BLaER1 (cell line): ENCODE measurements around the gene MAP3K5.

Experiments used
- H3K27ac ChIP-seq: shearing (Covaris generic); formaldehyde crosslinking; 2 replicates; pipeline ENCODE4 v1.8.1; 2022
- H3K27me3 ChIP-seq: shearing (Covaris generic); formaldehyde crosslinking; 2 replicates; pipeline ENCODE4 v1.8.1; 2022
- H3K36me3 ChIP-seq: shearing (Covaris generic); formaldehyde crosslinking; 2 replicates; pipeline ENCODE4 v1.8.1; 2022
- H3K4me1 ChIP-seq: shearing (Covaris generic); formaldehyde crosslinking; 2 replicates; pipeline ENCODE4 v1.8.1; 2022
- H3K4me2 ChIP-seq: shearing (Covaris generic); formaldehyde crosslinking; 2 replicates; pipeline ENCODE4 v1.8.1; 2022
- H3K4me3 ChIP-seq: shearing (Covaris generic); formaldehyde crosslinking; 2 replicates; pipeline ENCODE4 v1.8.1; 2022
- H3K9ac ChIP-seq: shearing (Covaris generic); formaldehyde crosslinking; 2 replicates; pipeline ENCODE4 v1.8.1; 2022
- H3K9me3 ChIP-seq: shearing (Covaris generic); formaldehyde crosslinking; 2 replicates; pipeline ENCODE4 v1.8.1; 2022
- H4K20me1 ChIP-seq: shearing (Covaris generic); formaldehyde crosslinking; 2 replicates; pipeline ENCODE4 v1.8.1; 2022
- Cebpa-rat ChIP-seq: shearing (Covaris generic); IDR thresholded peaks from 2 replicates; pipeline ENCODE4 v1.8.1; 2022

The MAP3K5 gene

DNA sequence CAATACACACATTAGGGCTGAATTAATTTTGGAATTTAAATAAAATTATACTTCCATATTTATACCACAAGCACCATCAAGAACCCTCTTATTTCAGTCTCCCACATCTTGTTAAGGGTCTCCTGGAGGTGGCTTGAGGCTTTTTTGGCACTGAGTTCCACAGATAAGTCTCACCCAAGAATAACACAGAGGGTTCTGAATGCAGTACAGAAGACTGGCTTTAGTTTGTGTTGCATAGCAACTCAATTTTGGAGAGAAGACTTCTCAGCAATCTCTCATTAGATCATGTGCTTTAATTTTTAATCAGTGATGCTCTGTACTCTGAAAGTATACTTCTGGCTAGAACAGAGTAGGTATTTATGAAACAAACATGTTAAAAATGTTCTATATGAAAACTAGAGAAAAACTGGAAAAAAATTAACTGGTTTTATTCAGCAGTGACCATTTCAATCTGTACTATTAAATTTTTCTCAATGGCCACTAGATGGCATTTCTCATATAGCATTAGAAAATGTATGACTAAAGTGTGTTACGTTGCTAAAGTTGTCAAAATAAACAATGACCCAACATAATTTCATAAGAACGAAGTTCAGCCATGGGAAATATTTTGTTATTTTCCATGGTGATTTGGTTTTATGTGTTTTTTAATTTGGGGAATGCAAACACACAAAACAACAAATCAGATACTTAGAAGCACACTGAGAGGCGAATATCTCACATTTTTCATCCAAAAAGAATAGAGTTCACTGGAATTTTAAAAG is 209.4 kb downstream of the MAP3K5 start:
- no peak overlapping the region for H3K27ac ChIP-seq

DNA sequence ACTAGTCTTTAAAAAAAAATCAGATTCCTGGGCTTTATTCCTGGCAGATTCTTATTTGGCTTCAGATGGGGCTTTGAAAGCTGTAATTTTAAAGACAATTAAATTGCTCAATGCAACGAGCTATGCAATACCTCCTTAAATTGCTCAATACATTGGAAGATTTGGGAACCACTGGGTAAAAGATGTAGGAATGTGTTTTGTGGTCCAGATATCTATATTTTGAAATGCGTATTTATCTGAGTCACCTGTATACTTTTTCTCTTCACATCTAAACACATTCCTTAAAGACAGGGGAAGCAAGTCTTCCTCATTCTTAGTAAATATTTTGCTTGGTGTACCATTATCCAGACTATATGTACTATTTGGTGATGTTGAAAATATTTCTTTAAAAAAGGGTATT is 212.5 kb downstream of the MAP3K5 start:
- Histone ChIP-seq H3K9me3 (no peaks in the 10 kb centered on the region), H3K9ac (no peak overlapping the region), H3K27ac (no peak overlapping the region), H3K4me2 (no peak overlapping the region), H3K4me1 (no peaks in the 10 kb centered on the region), H4K20me1 (no peaks in the 10 kb centered on the region), H3K4me3 (no peak overlapping the region), H3K36me3 (peaks cover 28% of the 10 kb centered on the region), H3K27me3 (no peaks in the 10 kb centered on the region)
- no peak for TF ChIP-seq Cebpa-rat

More for the DNA sequence above, 209.4 kb downstream of the MAP3K5 start:
- no peak for TF ChIP-seq Cebpa-rat
- Histone ChIP-seq H3K9me3 (no peaks in the 10 kb centered on the region), H3K4me1 (no peaks in the 10 kb centered on the region), H4K20me1 (no peaks in the 10 kb centered on the region), H3K27me3 (no peaks in the 10 kb centered on the region), H3K4me3 (no peak overlapping the region), H3K4me2 (no peak overlapping the region), H3K36me3 (peaks cover 21% of the 10 kb centered on the region), H3K9ac (no peak overlapping the region)

DNA sequence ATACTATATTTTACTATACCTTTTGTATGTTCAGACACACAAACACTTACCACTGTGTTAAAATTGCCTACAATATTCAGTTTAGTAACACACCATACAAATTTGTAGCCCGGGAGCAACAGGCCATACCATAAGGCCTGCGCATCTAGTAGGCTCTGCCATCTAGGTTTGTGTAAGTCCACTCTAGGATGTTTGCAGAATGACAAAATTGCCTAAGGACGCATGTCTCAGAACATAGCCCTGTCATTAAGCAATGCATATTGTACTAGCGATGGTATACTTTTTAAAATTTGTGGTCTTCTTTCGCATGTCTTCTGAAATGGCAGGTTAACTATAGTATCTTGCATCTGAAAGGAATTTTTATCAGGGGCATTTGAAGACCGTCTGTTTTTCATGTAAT is 215.5 kb downstream of the MAP3K5 start:
- no peak overlapping the region for H3K9ac ChIP-seq
- no peaks in the 10 kb centered on the region for H4K20me1 ChIP-seq
- no peak overlapping the region for H3K27ac ChIP-seq
- H3K9me3 ChIP-seq = peaks cover 13% of the 10 kb centered on the region
- no peak overlapping the region for H3K4me3 ChIP-seq
- peaks cover 50% of the 10 kb centered on the region for H3K36me3 ChIP-seq
- no peak overlapping the region for H3K4me2 ChIP-seq
- TF ChIP-seq Cebpa-rat = no peak
- no peaks in the 10 kb centered on the region for H3K27me3 ChIP-seq
- H3K4me1 ChIP-seq = no peaks in the 10 kb centered on the region

DNA sequence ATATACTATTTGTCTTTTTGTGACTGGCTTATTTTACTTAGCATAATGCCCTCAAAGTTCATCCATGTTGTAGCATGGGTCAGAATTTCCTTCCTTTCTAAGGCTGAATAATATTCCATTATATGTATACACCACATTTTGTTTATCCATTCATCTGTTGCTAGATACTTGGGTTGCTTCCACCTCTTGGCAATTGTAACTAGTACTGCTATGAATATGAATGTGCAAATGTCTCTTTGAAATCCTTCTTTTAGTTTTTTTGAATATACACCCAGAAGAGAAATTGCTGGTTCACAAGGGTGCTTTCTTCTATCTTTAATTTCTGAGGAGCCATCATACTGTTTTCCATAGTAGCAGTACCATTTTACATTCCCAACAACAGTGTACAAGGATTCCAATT is 220.8 kb downstream of the MAP3K5 start:
- Histone ChIP-seq H3K36me3 (peaks cover 41% of the 10 kb centered on the region), H3K27me3 (no peaks in the 10 kb centered on the region), H3K4me2 (no peak overlapping the region), H3K4me1 (peaks cover 8% of the 10 kb centered on the region; the same call in 1 of the 2 replicates), H3K4me3 (no peak overlapping the region), H3K9me3 (peaks cover 33% of the 10 kb centered on the region), H3K27ac (no peak overlapping the region), H4K20me1 (no peaks in the 10 kb centered on the region), H3K9ac (no peak overlapping the region)
- no peak for TF ChIP-seq Cebpa-rat

DNA sequence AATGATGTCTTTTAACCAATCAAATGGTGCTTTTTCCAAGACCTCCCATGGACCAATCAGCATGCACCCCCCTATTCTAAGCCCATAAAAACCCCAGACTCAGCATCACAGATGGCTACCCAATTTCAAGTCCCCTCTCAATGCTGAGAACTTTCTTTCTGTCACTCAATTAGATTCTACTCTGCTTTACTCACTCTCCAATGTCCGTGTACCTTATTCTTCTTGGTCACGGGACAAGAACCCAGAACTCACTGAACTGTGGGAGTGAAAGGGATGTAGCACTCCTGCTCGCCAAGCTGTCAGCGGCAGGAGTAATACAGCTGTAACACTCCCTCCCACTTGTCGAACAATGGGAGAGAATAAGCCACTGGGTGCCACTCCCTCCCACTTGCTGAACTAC is 221.2 kb downstream of the MAP3K5 start:
- H3K27me3 ChIP-seq = no peaks in the 10 kb centered on the region

DNA sequence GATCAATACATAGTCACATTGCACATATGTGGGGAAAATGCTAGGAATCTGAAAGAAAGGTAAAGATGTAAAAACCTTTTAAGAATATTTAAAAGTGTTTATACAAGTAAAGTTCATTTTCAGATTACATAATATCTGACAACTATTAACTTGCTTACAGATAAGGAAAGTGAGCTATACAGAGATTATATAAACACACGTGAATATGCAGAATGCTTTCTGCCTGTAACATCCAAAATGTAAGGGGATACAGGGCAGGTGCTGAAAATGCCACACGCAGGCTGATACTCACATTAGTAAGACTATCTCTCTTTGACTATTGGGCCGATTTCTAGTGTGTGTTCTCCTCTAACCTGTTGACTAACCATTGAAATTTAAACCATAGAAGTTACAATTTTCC is 224.1 kb downstream of the MAP3K5 start:
- peaks cover 32% of the 10 kb centered on the region for H3K9me3 ChIP-seq
- H3K36me3 ChIP-seq = peaks cover 19% of the 10 kb centered on the region
- no peaks in the 10 kb centered on the region for H3K27me3 ChIP-seq
- no peak for TF ChIP-seq Cebpa-rat
- H3K9ac ChIP-seq = no peak overlapping the region
- no peak overlapping the region for H3K27ac ChIP-seq
- no peaks in the 10 kb centered on the region for H4K20me1 ChIP-seq
- no peak overlapping the region for H3K4me3 ChIP-seq
- H3K4me2 ChIP-seq = no peak overlapping the region
- H3K4me1 ChIP-seq = peaks cover 24% of the 10 kb centered on the region; the same call in 1 of the 2 replicates

More for the DNA sequence above, 221.2 kb downstream of the MAP3K5 start:
- peaks cover 12% of the 10 kb centered on the region; the same call in 1 of the 2 replicates for H3K4me1 ChIP-seq
- no peaks in the 10 kb centered on the region for H4K20me1 ChIP-seq
- no peak overlapping the region for H3K9ac ChIP-seq
- no peak overlapping the region for H3K4me3 ChIP-seq
- peaks cover 33% of the 10 kb centered on the region for H3K9me3 ChIP-seq
- H3K27ac ChIP-seq = no peak overlapping the region
- H3K4me2 ChIP-seq = no peak overlapping the region
- peaks cover 40% of the 10 kb centered on the region for H3K36me3 ChIP-seq
- no peak for TF ChIP-seq Cebpa-rat

DNA sequence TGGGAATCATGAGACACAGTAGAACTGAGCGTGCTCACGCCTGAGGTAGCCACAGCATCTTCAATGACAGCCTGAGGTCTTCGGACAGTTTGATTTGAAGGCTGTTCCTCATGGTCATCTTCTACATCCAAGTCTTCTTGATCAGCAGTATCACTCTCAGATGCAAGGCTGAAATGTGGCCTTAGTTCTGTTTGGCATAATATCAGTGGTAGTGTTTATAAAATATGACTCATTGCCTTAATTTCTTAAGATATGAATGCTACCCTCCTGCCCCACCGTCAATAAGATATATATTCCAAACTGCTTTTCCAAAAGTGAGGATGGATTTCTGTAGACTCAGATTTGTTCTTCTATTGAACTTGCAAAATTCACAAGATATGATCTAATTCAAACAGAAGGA is 224.6 kb downstream of the MAP3K5 start:
- Histone ChIP-seq H3K36me3 (peaks cover 15% of the 10 kb centered on the region; the same call in 1 of the 2 replicates), H3K27ac (no peak overlapping the region), H3K4me2 (no peak overlapping the region), H3K4me1 (peaks cover 24% of the 10 kb centered on the region; the same call in 1 of the 2 replicates), H3K9me3 (peaks cover 28% of the 10 kb centered on the region), H4K20me1 (no peaks in the 10 kb centered on the region), H3K27me3 (no peaks in the 10 kb centered on the region), H3K9ac (no peak overlapping the region), H3K4me3 (no peak overlapping the region)
- TF ChIP-seq Cebpa-rat = no peak

DNA sequence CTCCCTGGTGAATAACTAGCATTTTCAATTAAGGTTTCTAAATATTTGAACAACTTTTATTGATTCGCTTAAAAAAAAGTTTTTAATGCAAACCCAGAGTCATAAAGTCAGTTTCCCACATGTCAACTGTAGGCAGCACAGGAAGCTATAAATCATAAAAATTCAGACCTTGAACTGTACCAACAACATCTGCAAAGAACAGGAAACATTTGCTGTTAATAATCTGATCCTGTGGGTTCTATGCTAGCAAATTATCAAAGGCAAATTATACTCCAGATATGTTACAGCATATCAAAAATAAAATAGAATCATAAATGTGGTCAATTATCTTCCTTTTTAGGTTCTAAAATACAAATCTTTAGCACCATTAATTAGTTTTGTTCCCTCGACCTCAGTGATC is 225.4 kb downstream of the MAP3K5 start:
- Histone ChIP-seq H3K4me1 (peaks cover 24% of the 10 kb centered on the region; the same call in 1 of the 2 replicates), H3K9ac (no peak overlapping the region), H3K4me3 (no peak overlapping the region), H3K9me3 (peaks cover 21% of the 10 kb centered on the region), H3K4me2 (peak overlapping the region; percentile 1; the same call in 1 of the 2 replicates), H3K27ac (no peak overlapping the region), H3K36me3 (peaks cover 12% of the 10 kb centered on the region; the same call in 1 of the 2 replicates), H3K27me3 (no peaks in the 10 kb centered on the region), H4K20me1 (no peaks in the 10 kb centered on the region)
- TF ChIP-seq Cebpa-rat = no peak

DNA sequence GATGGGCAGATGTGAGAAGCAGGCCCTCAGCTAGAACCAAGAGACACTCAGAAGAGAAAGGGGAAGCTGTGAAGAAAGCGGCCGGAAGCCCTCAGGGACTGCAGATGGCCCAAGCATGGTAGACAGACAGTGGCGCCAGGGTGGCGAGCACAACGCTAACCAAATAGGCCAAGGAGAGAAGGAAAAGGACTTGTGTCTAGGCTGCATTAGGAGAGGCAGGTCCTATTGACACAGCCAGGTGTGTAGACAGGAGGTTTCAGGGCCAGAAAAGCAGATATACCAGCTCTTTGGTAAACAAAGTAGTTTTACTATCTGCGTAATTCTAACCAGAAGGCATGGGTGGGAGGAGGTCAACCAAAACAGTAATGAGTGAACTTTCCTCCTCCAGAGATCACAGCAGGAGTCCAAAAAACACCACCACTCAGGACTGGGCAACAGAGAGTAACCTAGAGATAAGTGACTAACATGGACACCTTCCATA is 226.2 kb downstream of the MAP3K5 start:
- no peaks in the 10 kb centered on the region for H3K27me3 ChIP-seq
- peaks cover 24% of the 10 kb centered on the region; the same call in 1 of the 2 replicates for H3K4me1 ChIP-seq
- H3K9me3 ChIP-seq = peaks cover 13% of the 10 kb centered on the region
- H4K20me1 ChIP-seq = no peaks in the 10 kb centered on the region
- no peak for TF ChIP-seq Cebpa-rat
- no peak overlapping the region for H3K4me3 ChIP-seq
- no peak overlapping the region for H3K9ac ChIP-seq
- peaks cover 7% of the 10 kb centered on the region; the same call in 1 of the 2 replicates for H3K36me3 ChIP-seq
- peak overlapping the region; percentile 1; the same call in 1 of the 2 replicates for H3K4me2 ChIP-seq
- no peak overlapping the region for H3K27ac ChIP-seq

DNA sequence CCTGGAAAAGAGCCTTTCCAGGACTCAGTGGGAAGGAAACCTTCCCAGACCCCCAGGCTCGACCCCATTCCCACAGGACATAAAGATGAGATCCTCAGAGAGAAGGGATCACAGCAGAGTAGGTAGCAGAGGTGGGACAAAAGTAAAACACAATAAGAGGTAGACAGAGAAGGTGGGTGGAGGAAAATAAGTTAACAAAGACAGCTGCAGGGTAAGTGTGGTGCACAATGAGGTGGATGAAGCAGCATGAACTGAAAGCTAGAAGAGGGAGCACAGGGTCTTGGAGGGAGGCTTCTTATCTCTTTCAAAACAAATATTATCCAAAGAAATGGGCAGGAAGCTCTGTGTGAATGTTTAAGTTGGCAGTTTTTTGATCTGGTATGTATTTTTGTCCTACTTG is 228.1 kb downstream of the MAP3K5 start:
- TF ChIP-seq Cebpa-rat = no peak
- no peaks in the 10 kb centered on the region for H4K20me1 ChIP-seq
- no peak overlapping the region; the same call in 1 of the 2 replicates for H3K4me2 ChIP-seq
- H3K4me1 ChIP-seq = peaks cover 24% of the 10 kb centered on the region; the same call in 1 of the 2 replicates
- H3K4me3 ChIP-seq = no peak overlapping the region
- no peak overlapping the region for H3K9ac ChIP-seq
- no peaks in the 10 kb centered on the region for H3K27me3 ChIP-seq
- no peaks in the 10 kb centered on the region for H3K9me3 ChIP-seq
- H3K27ac ChIP-seq = no peak overlapping the region
- H3K36me3 ChIP-seq = 0 out of 2 replicates have a peak, but pooled peaks cover 4% of the 10 kb centered on the region
